H9 (cell line): ENCODE data around the gene RBMS3. TPM values are rescaled to one million over a fixed set of nuclear protein-coding genes. Genes with fewer than 3 reads are reported as not detected.

ENCODE experiments used
- DNase-seq: peaks from one replicate; pipeline ENCODE4 v3.0.0-alpha.2; 2017
- H2AFZ ChIP-seq: one replicate; pipeline ENCODE4 v1.6.1; 2013; ENCODE audit warnings: mild to moderate bottlenecking, low read length, control low read depth, moderate library complexity
- H2AK5ac ChIP-seq: 2 replicates; pipeline ENCODE4 v1.6.1; 2013; ENCODE audit warnings: low read length, control low read depth, mixed read lengths; ENCODE audit not compliant: insufficient read length
- H2BK120ac ChIP-seq: one replicate; pipeline ENCODE4 v1.6.1; 2013; ENCODE audit warnings: low read depth, mild to moderate bottlenecking, low read length, control low read depth, inconsistent platforms; ENCODE audit not compliant: poor library complexity, severe bottlenecking
- H2BK12ac ChIP-seq: 2 replicates; pipeline ENCODE4 v1.6.1; 2013; ENCODE audit warnings: low read length, control low read depth, mixed read lengths, low read depth; ENCODE audit not compliant: insufficient read length
- H2BK15ac ChIP-seq: 2 replicates; pipeline ENCODE4 v1.6.1; 2013; ENCODE audit warnings: low read depth, low read length, control low read depth
- H2BK20ac ChIP-seq: one replicate; pipeline ENCODE4 v1.6.1; 2013; ENCODE audit warnings: low read depth, mild to moderate bottlenecking, low read length, control low read depth, inconsistent platforms; ENCODE audit not compliant: poor library complexity, severe bottlenecking
- H2BK5ac ChIP-seq: 2 replicates; pipeline ENCODE4 v1.6.1; 2013; ENCODE audit warnings: low read length, control low read depth, mixed read lengths; ENCODE audit not compliant: insufficient read length
- H3K14ac ChIP-seq: 2 replicates; pipeline ENCODE4 v1.6.1; 2013; ENCODE audit warnings: low read length, control low read depth; ENCODE audit not compliant: insufficient read depth
- H3K18ac ChIP-seq: 2 replicates; pipeline ENCODE4 v1.6.1; 2013; ENCODE audit warnings: low read depth, mild to moderate bottlenecking, mixed read lengths, low read length, control low read depth; ENCODE audit not compliant: insufficient read length
- H3K23ac ChIP-seq: 2 replicates; pipeline ENCODE4 v1.6.1; 2013; ENCODE audit warnings: low read length, control low read depth, mixed read lengths, low read depth; ENCODE audit not compliant: insufficient read length
- H3K23me2 ChIP-seq: 2 replicates; pipeline ENCODE4 v1.6.1; 2013; ENCODE audit warnings: low read depth, mild to moderate bottlenecking, mixed read lengths, low read length, control low read depth; ENCODE audit not compliant: insufficient read length, poor library complexity, severe bottlenecking
- H3K27ac ChIP-seq: 2 replicates; pipeline ENCODE4 v1.5.1; 2013; ENCODE audit warnings: low read length, control low read depth, mixed read lengths, low read depth; ENCODE audit not compliant: insufficient read length
- H3K27me3 ChIP-seq: 2 replicates; pipeline ENCODE4 v1.6.1; 2013; ENCODE audit warnings: low read length, control low read depth, inconsistent platforms; ENCODE audit not compliant: insufficient read depth
- H3K4ac ChIP-seq: 2 replicates; pipeline ENCODE4 v1.6.1; 2013; ENCODE audit warnings: low read depth, mild to moderate bottlenecking, control low read depth, inconsistent platforms, low read length, moderate library complexity
- H3K4me1 ChIP-seq: 2 replicates; pipeline ENCODE4 v1.6.1; 2013; ENCODE audit warnings: low read length, control low read depth, inconsistent platforms; ENCODE audit not compliant: insufficient read depth
- H3K4me2 ChIP-seq: 2 replicates; pipeline ENCODE4 v1.6.1; 2013; ENCODE audit warnings: low read length, control low read depth, mixed read lengths; ENCODE audit not compliant: insufficient read length, insufficient read depth
- H3K56ac ChIP-seq: 2 replicates; pipeline ENCODE4 v1.6.1; 2013; ENCODE audit warnings: low read depth, mild to moderate bottlenecking, mixed read lengths, low read length, control low read depth; ENCODE audit not compliant: insufficient read length
- H3K79me1 ChIP-seq: 2 replicates; pipeline ENCODE4 v1.6.1; 2013; ENCODE audit warnings: low read depth, mild to moderate bottlenecking, moderate library complexity, low read length, control low read depth, inconsistent platforms; ENCODE audit not compliant: insufficient read depth, poor library complexity, severe bottlenecking
- H3K79me2 ChIP-seq: 2 replicates; pipeline ENCODE4 v1.6.1; 2013; ENCODE audit warnings: low read length, control low read depth, inconsistent platforms; ENCODE audit not compliant: insufficient read depth
- H3K9ac ChIP-seq: 2 replicates; pipeline ENCODE4 v1.6.1; 2013; ENCODE audit warnings: low read length, control low read depth, mixed read lengths; ENCODE audit not compliant: insufficient read length; ENCODE audit errors: extremely low read depth
- H3K9me3 ChIP-seq: one replicate; pipeline ENCODE4 v1.6.1; 2013; ENCODE audit warnings: low read depth, low read length, inconsistent platforms; ENCODE audit not compliant: control insufficient read depth
- H3T11ph ChIP-seq: one replicate; pipeline ENCODE4 v1.6.1; 2013; ENCODE audit warnings: mild to moderate bottlenecking, low read length, control low read depth, inconsistent platforms
- H4K20me1 ChIP-seq: one replicate; pipeline ENCODE4 v1.6.1; 2013; ENCODE audit not compliant: control insufficient read depth, insufficient read length, insufficient read depth
- H4K5ac ChIP-seq: 2 replicates; pipeline ENCODE4 v1.6.1; 2013; ENCODE audit warnings: low read depth, mild to moderate bottlenecking, mixed read lengths, low read length, control low read depth; ENCODE audit not compliant: insufficient read length
- H4K8ac ChIP-seq: replicated peaks from 2 replicates; pipeline ENCODE4 v1.6.1; 2013; ENCODE audit warnings: low read length, control low read depth, mixed read lengths, low read depth; ENCODE audit not compliant: insufficient read length
- H4K91ac ChIP-seq: 2 replicates; pipeline ENCODE4 v1.6.1; 2013; ENCODE audit warnings: low read depth, mild to moderate bottlenecking, moderate library complexity, mixed read lengths, low read length, control low read depth; ENCODE audit not compliant: insufficient read length
- H3K27ac Mint-ChIP-seq, 3 experiments: 2 replicates in 2 of 3; 3 replicates in 1 of 3; pipeline ENCODE4 v1.8.0; 2020 to 2021; ENCODE audit warnings: mixed read lengths in 3 of 3, mild to moderate bottlenecking in 1 of 3, moderate library complexity in 1 of 3
- H3K27me3 Mint-ChIP-seq: 2 replicates; pipeline ENCODE4 v1.8.0; 2021; ENCODE audit warnings: low read depth, mild to moderate bottlenecking, moderate library complexity, mixed read lengths
- H3K36me3 Mint-ChIP-seq, 3 experiments: 2 replicates in 2 of 3; 3 replicates in 1 of 3; pipeline ENCODE4 v1.8.0; 2020 to 2021; ENCODE audit warnings: low read depth in 3 of 3, mixed read lengths in 3 of 3; ENCODE audit not compliant: insufficient read depth in 1 of 3
- H3K4me1 Mint-ChIP-seq, 2 experiments: 2 replicates each; pipeline ENCODE4 v1.8.0; 2020; ENCODE audit warnings: mixed read lengths in 2 of 2
- H3K4me3 Mint-ChIP-seq, 2 experiments: 2 replicates in 1 of 2; 3 replicates in 1 of 2; pipeline ENCODE4 v1.8.0; 2020 to 2021; ENCODE audit warnings: mild to moderate bottlenecking in 2 of 2, mixed read lengths in 2 of 2, moderate library complexity in 1 of 2
- H3K9me3 Mint-ChIP-seq, 2 experiments: 2 replicates in 1 of 2; 3 replicates in 1 of 2; pipeline ENCODE4 v1.8.0; 2020; ENCODE audit warnings: mild to moderate bottlenecking in 2 of 2, mixed read lengths in 2 of 2, moderate library complexity in 1 of 2
- CTCF ChIP-seq: fragments of 200-600 bp; sonication (generic); conservative IDR thresholded peaks from 3 replicates; pipeline ENCODE4 v1.8.0; 2021; ENCODE audit warnings: antibody characterized with exemption, mild to moderate bottlenecking
- WGBS: extraction: QIAGEN DNeasy Blood & Tissue Kit; methylation state at CpG from one replicate; pipeline ENCODE4 v1.1.7; 2013; ENCODE audit warnings: missing lambda C conversion rate, low lambda C conversion rate, mixed read lengths; ENCODE audit not compliant: insufficient read length; ENCODE audit errors: extremely low coverage; 5-methylcytosine and 5-hydroxymethylcytosine counted together
- total RNA-seq: library from RNA; stranded (reverse); gene quantifications from 2 replicates; pipeline ENCODE4 v1.2.1, GENCODE V29; 2021

The RBMS3 gene
- total RNA-seq, 1 experiment from 2014 or later: 8.1 TPM

- Histone ChIP-seq H3K4me1 (peaks cover 3% of the 10 kb centered on the region; the same call in 1 of the 2 replicates), H3K4ac (no peak overlapping the region), H3K56ac (no peak overlapping the region), H3K23ac (no peak overlapping the region), H3K79me1 (no peaks in the 10 kb centered on the region), H2BK15ac (no peak overlapping the region), H3K79me2 (no peaks in the 10 kb centered on the region), H2BK20ac (no peak overlapping the region), H2BK5ac (no peak overlapping the region), H3K18ac (no peak overlapping the region), H2BK120ac (no peak overlapping the region), H3K9ac (no peak overlapping the region), H2BK12ac (no peak overlapping the region), H3K27ac (no peak overlapping the region), H3K9me3 (no peaks in the 10 kb centered on the region), H3K27me3 (no peaks in the 10 kb centered on the region), H3K14ac (no peak overlapping the region), H4K91ac (no peak overlapping the region), H4K8ac (no peak overlapping the region), H4K20me1 (no peaks in the 10 kb centered on the region), H4K5ac (no peak overlapping the region), H2AFZ (no peak overlapping the region), H3K23me2 (no peaks in the 10 kb centered on the region), H3K4me2 (no peak overlapping the region), H3T11ph (no peak overlapping the region), H2AK5ac (no peak overlapping the region)
- WGBS: no CpG with 5 or more reads among the region's 2 CpGs
- H3K4me3 Mint-ChIP-seq: no peak overlapping the region
- no peaks in the 10 kb centered on the region for H3K9me3 Mint-ChIP-seq
- TF ChIP-seq CTCF: no peak
- H3K36me3 Mint-ChIP-seq: no peaks in the 10 kb centered on the region
- peaks cover 0 to 7% of the 10 kb centered on the region in 2 experiments; a peak in 2 of 4 replicates for H3K4me1 Mint-ChIP-seq
- H3K27me3 Mint-ChIP-seq: no peaks in the 10 kb centered on the region
- H3K27ac Mint-ChIP-seq: no peak overlapping the region
- no peak for DNase-seq
Measured at GRCh38 chr3:29312395-29312794, 31.5 kb downstream of the RBMS3 start.
